HG03432 (cell line): ENCODE data around the gene NDUFA12.

Source experiments
- ATAC-seq: cut with Tn5 transposase; IDR thresholded peaks from one replicate; pipeline ENCODE4 v1.9.1; 2021; ENCODE audit warnings: mild to moderate bottlenecking, moderate library complexity; ENCODE audit not compliant: unreplicated experiment

Gene NDUFA12

DNA sequence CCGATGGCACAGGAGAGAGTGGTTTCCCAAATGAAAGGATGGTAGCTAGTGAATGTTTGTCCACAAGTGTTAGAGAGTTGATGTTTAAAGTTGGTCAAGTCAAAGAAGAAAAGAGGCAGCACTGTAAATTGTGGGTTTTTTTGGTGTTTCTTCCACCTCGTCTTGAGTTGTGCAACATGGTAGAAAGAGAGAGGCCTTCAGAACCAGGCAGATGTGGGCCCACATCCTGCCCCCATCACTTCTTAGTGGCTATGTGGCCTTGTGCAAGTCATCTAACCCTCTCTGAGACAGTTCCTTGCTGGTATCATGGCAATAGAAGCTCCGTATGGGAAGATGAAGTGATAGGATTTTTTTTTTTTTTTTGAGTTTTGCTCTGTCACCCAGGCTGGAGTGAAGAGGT lies 60.8 kb downstream of the NDUFA12 start:
- ATAC-seq = no peak

DNA sequence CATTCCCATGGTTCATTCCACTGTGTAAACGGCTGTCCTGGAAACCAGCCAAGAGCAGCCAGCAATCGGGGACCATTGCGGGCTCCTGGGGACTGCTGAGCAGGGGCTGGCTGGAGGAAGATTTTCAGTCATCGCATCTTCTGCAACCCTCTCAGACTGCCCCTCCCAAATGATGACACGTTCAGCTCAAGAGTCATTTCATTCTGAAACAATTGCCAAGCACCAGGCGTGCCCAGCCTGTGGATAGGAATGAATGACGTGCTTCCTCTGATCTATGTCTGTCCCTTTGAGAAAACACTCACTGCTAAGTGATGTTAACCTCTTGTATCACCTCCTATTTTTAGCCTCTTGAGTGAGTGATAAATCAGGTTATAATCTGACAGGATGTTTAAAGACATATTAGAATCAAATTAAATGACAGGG lies 62.0 kb downstream of the NDUFA12 start:
- ATAC-seq = peak; percentile 66

DNA sequence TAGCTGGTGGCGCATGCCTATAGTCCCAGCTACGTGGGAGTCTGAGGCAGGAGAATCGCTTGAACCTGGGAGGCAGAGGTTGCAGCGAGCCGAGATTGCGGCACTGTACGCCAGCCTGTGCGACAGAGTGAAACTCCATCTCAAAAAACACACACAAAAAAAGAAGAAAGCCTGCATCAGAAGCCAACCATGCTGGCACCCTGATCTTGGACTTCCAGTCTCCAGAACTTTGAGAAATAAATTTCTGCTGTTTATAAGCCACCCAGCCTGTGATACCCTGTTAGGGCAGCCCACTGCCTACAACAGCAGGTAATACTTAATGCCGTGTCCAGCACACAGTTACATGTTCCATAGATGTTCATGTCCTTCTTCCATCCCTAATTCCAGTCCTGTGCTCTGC lies 62.7 kb downstream of the NDUFA12 start:
- ATAC-seq = no peak

GRCh38 chr12:94938583-94938982 lies 64.9 kb downstream of the NDUFA12 start:
- no peak for ATAC-seq

- ATAC-seq = no peak
Measured at GRCh38 chr12:94930772-94931171, 72.7 kb downstream of the NDUFA12 start.

DNA sequence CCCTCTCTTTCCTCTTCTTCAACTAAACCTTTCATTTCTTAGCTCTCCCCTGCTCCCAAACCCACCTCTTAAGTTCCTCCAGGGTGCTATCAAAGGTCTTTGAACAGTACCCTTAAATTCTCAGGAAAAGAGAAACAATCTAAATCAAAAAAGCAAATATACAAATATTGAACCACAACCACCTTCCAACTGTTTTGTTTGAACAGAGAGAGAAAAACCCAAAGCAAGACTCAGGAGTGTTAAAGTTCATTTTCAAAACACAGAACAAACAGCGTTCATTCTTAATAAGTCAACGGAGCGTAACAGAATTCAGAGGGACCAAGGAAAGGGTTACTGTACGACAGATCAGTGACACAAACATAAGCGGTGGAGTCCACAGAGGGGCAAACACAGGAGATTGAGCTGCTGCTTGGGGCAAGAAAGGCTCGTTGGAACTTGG lies 73.3 kb downstream of the NDUFA12 start:
- ATAC-seq = no peak

- no peak for ATAC-seq
Measured at GRCh38 chr12:94929780-94930179, 73.7 kb downstream of the NDUFA12 start.

GRCh38 chr12:94925729-94926128 lies 77.8 kb downstream of the NDUFA12 start:
- ATAC-seq = no peak

- no peak for ATAC-seq
Measured at GRCh38 chr12:94925206-94925605, 78.3 kb downstream of the NDUFA12 start.

DNA sequence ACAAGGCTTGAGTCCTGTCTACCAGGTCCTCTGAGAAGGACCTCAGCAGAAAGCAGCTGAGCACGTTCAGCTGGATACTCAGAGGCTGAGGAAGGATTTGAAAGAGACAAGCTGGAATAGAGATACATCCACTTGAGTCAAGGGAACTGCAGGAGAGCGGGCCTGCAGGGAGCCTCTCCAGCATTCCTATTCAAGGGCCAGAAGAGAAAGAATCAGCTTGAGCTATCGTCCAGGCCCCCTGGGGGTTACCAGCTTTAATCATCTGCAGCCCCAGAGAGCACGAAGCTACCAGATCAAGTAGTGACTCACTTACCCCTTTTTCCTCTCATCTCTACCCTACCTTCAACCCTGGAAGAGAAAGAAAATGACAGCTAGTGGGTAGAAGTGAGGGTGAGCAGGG lies 80.9 kb downstream of the NDUFA12 start:
- no peak for ATAC-seq
